ENCODE results near the gene GRIA3. TPM values are rescaled to one million over a fixed set of nuclear protein-coding genes. Genes with fewer than 3 reads are reported as not detected.

GRIA3 gene
- total and polyA plus RNA-seq, 10 of the 15 experiments (the other 5 are each of a cell fraction or from before 2014, with no cell fraction given) = 0.45 to 4.3 (median 2.2) TPM

DNA sequence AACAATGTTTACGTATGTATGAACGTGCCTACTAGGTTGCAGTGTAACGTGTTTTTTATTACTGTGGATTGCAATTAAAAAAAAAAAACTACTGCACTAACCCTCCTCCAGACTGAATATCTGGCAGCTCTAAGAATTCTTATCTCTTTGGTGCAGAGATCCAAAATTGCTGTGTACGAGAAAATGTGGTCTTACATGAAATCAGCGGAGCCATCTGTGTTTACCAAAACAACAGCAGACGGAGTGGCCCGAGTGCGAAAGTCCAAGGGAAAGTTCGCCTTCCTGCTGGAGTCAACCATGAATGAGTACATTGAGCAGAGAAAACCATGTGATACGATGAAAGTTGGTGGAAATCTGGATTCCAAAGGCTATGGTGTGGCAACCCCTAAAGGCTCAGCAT lies 280.6 kb downstream of the GRIA3 start (continued):
- TF ChIP-seq NRF1 (conservative IDR thresholded peaks at IDR 0.05; ENCODE audit: low read depth, low read length) (no peak), PML (IDR thresholded peaks at IDR 0.05; ENCODE audit: low read length) (no peak), CREB1 (IDR thresholded peaks at IDR 0.05; ENCODE audit: low read depth) (no peak), KDM1A (IDR thresholded peaks at IDR 0.05; ENCODE audit: borderline replicate concordance) (no peak), YY1 (IDR thresholded peaks at IDR 0.05; ENCODE audit: low read depth, low read length) (no peak), HCFC1 (IDR thresholded peaks at IDR 0.05; ENCODE audit: low read length) (no peak), EGR1 (IDR thresholded peaks at IDR 0.05; ENCODE audit: borderline replicate concordance in 1 of 2, low read depth in 2 of 2, low read length in 2 of 2) (no peak), RBBP5 (conservative IDR thresholded peaks at IDR 0.05) (no peak), BRCA1 (IDR thresholded peaks at IDR 0.05; ENCODE audit: low read depth, low read length) (no peak), NR2C1 (IDR thresholded peaks at IDR 0.05) (no peak)

DNA sequence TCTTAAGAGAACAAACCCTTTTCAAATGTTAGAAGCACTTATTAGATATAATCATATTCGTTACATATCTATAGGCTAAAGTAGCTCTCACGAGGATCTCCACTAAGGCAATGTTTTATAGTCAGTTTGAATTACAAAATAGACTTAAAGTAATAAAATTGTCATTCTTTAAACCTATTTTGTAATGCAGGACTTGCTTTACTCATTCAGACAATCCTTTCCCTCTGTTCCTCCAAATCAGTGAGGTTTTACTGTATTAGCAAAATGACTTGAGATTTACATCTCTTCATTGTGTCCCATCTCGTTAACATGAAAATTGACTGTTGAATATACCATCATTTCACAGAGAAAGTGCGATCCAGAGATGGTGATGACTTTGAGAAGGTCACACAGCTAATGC lies 284.4 kb downstream of the GRIA3 start:
- H3K27ac ChIP-seq (ENCODE audit: control insufficient read depth, insufficient read depth) = no peak overlapping the region
- no peaks in the 10 kb centered on the region for H4K20me1 ChIP-seq (ENCODE audit: control insufficient read depth, insufficient read depth)
- no peak overlapping the region for H3K9ac ChIP-seq (ENCODE audit: control insufficient read depth, insufficient read depth, low read length)
- H3K4me1 ChIP-seq (ENCODE audit: control insufficient read depth, insufficient read depth, low read length) = no peaks in the 10 kb centered on the region
- DNase-seq (ENCODE audit: low read depth, low spot score) = no peak
- no peak for FAIRE-seq
- no peak for ATAC-seq
- no peaks in the 10 kb centered on the region for H3K79me2 ChIP-seq (ENCODE audit: control insufficient read depth, insufficient read depth, low read length)
- 1% methylated on average over 4 of the region's 4 CpGs for WGBS (ENCODE audit: insufficient coverage, insufficient replicate concordance, low lambda C conversion rate, missing lambda C conversion rate)
- in situ Hi-C loops (cut with MboI) = no loop called here
- TF ChIP-seq STAT3 (IDR thresholded peaks at IDR 0.05; ENCODE audit: low read depth, low read length) (no peak), EED (IDR thresholded peaks at IDR 0.05; ENCODE audit: low read depth) (no peak), CEBPB (IDR thresholded peaks at IDR 0.05; ENCODE audit: borderline replicate concordance in 1 of 2, low read depth in 2 of 2, low read length in 2 of 2) (no peak), RELA (IDR thresholded peaks at IDR 0.05; ENCODE audit: borderline replicate concordance, partially characterized antibody) (no peak), YY1 (IDR thresholded peaks at IDR 0.05; ENCODE audit: low read depth, low read length) (no peak)
- SMC1A ChIA-PET (ENCODE audit: uncharacterized antibody, unreplicated experiment) = no interaction called here
- H2AFZ ChIP-seq (ENCODE audit: control insufficient read depth, low read depth, low read length) = no peak overlapping the region
- H3K4me2 ChIP-seq (ENCODE audit: control insufficient read depth, insufficient read depth) = no peak overlapping the region
- no TSS peak for BruUV-seq (replicated peaks)
- RAD21 ChIA-PET (ENCODE audit: unreplicated experiment) = no interaction called here
- H3K9me3 ChIP-seq (replicated peaks; ENCODE audit: control insufficient read depth, insufficient read depth, low read length) = no peaks in the 10 kb centered on the region
- H3K4me3 ChIP-seq = no peak overlapping the region
- POLR2A ChIA-PET = no interaction called here
- intact Hi-C loops (cut with micrococcal nuclease; ENCODE audit: unreplicated experiment) = no loop called here
- CTCF ChIA-PET = interaction anchor here (1.2 kb wide), 1 partner anchor 18 kb away, joined by 3 read pairs; no protein-coding TSS in a partner anchor
- no peaks in the 10 kb centered on the region for H3K36me3 ChIP-seq (ENCODE audit: control insufficient read depth in 2 of 2, insufficient read depth in 2 of 2, low read length in 1 of 2)
- H3K27me3 ChIP-seq (replicated peaks in 1 of 2; ENCODE audit: control insufficient read depth in 2 of 2, insufficient read depth in 2 of 2, low read length in 1 of 2) = no peaks in the 10 kb centered on the region
